GM12878 (cell line): Measurements from ENCODE around the gene FLT3LG. TPM values are rescaled to one million over a fixed set of nuclear protein-coding genes. Genes with fewer than 3 reads are reported as not detected.
A peak's percentile ranks its signal among the peaks of the same experiment; 100 is the strongest.

Source experiments
- ATAC-seq: fragments of 200-7000 bp; cut with Tn5 transposase; 3 replicates; pipeline ENCODE4 v1.9.1; 2020; ENCODE audit warnings: mild to moderate bottlenecking, moderate library complexity
- BruUV-seq: library from RNA; stranded (reverse); fragments of 400-500 nt; replicated peaks from 2 replicates; lab custom pipeline; 2021; lab: Mats Ljungman, UMichigan
- CTCF ChIA-PET: fragments of 300-600 bp; sonication (Branson Sonifier 250); formaldehyde crosslinking; extraction: SDS; loops from one replicate; lab custom pipeline; 2021; ENCODE audit warnings: inconsistent platforms; lab: Yijun Ruan, JAX
- POLR2A ChIA-PET: fragments of 350-600 bp; formaldehyde crosslinking; extraction: SDS; loops from one replicate; lab custom pipeline; 2021; ENCODE audit warnings: inconsistent platforms; lab: Charles Lee
- RAD21 ChIA-PET: fragments of 300-600 bp; sonication (Branson Sonifier 250); formaldehyde crosslinking; loops from one replicate; lab custom pipeline; 2023; ENCODE audit warnings: antibody characterized with exemption; ENCODE audit not compliant: unreplicated experiment; lab: Charles Lee
- SMC1A ChIA-PET: fragments of 300-600 bp; sonication (Branson Sonifier 250); formaldehyde crosslinking; loops from one replicate; lab custom pipeline; 2023; ENCODE audit not compliant: unreplicated experiment, uncharacterized antibody; lab: Charles Lee
- DNase-seq: peaks from one replicate; pipeline ENCODE4 v3.0.0-alpha.2; 2011; ENCODE audit warnings: low read depth, low spot score
- FAIRE-seq: peaks from 3 replicates; lab custom pipeline; 2011; peaks lifted over from hg19 to GRCh38; lab: Jason Lieb, UNC
- H2AFZ ChIP-seq: 2 replicates; pipeline ENCODE4 v1.6.0; 2011; ENCODE audit warnings: low read depth, low read length, control low read depth; ENCODE audit not compliant: control insufficient read depth
- H3K27ac ChIP-seq: 2 replicates; pipeline ENCODE4 v1.5.1; 2011; ENCODE audit warnings: control low read depth; ENCODE audit not compliant: control insufficient read depth, insufficient read depth
- H3K27me3 ChIP-seq, 2 experiments: replicated peaks in 1 of 2; 2 replicates each; pipeline versions ENCODE4 v1.6.0 to v1.6.1; 2011; ENCODE audit warnings: low read length in 1 of 2; ENCODE audit not compliant: control insufficient read depth in 2 of 2, insufficient read depth in 2 of 2
- H3K36me3 ChIP-seq, 2 experiments: 2 replicates each; pipeline ENCODE4 v1.5.1; 2011; ENCODE audit warnings: low read length in 1 of 2; ENCODE audit not compliant: control insufficient read depth in 2 of 2, insufficient read depth in 2 of 2
- H3K4me1 ChIP-seq: 2 replicates; pipeline ENCODE4 v1.6.1; 2011; ENCODE audit warnings: mild to moderate bottlenecking, low read length, moderate library complexity, mixed read lengths; ENCODE audit not compliant: control insufficient read depth, insufficient read depth
- H3K4me2 ChIP-seq: 2 replicates; pipeline ENCODE4 v1.6.0; 2011; ENCODE audit warnings: control low read depth; ENCODE audit not compliant: control insufficient read depth, insufficient read depth
- H3K4me3 ChIP-seq: fragments of 200-600 bp; sonication (generic); 2 replicates; pipeline ENCODE4 v1.5.1; 2016
- H3K79me2 ChIP-seq: 2 replicates; pipeline ENCODE4 v1.6.0; 2011; ENCODE audit warnings: low read length; ENCODE audit not compliant: control insufficient read depth, insufficient read depth
- H3K9ac ChIP-seq: 2 replicates; pipeline ENCODE4 v1.8.0; 2011; ENCODE audit warnings: low read length, control low read depth, mixed read lengths; ENCODE audit not compliant: control insufficient read depth, insufficient read depth
- H3K9me3 ChIP-seq: replicated peaks from 3 replicates; pipeline ENCODE4 v1.5.1; 2011; ENCODE audit warnings: mild to moderate bottlenecking, low read length; ENCODE audit not compliant: control insufficient read depth, insufficient read depth
- H4K20me1 ChIP-seq: 2 replicates; pipeline ENCODE4 v1.6.0; 2011; ENCODE audit not compliant: control insufficient read depth, insufficient read depth
- BACH1 ChIP-seq: fragments of 450-650 bp; IDR thresholded peaks from 2 replicates; pipeline ENCODE4 v1.6.1; 2017; ENCODE audit warnings: mild to moderate bottlenecking, borderline replicate concordance
- BHLHE40 ChIP-seq, 2 experiments: fragments of 450-650 bp in 1 of 2; IDR thresholded peaks; 2 replicates each; pipeline ENCODE4 v1.6.1; 2011 to 2017; ENCODE audit warnings: low read depth in 2 of 2, borderline replicate concordance in 1 of 2, improper control_type of control experiment in 1 of 2, low read length in 1 of 2, mild to moderate bottlenecking in 1 of 2
- BMI1 ChIP-seq: fragments of 450-650 bp; IDR thresholded peaks from 2 replicates; pipeline ENCODE4 v1.6.1; 2016; ENCODE audit warnings: mild to moderate bottlenecking, moderate library complexity, borderline replicate concordance
- CHD2 ChIP-seq: IDR thresholded peaks from 2 replicates; pipeline ENCODE4 v1.6.1; 2011; ENCODE audit warnings: low read depth, low read length, improper control_type of control experiment, borderline replicate concordance
- DPF2 ChIP-seq: fragments of 450-650 bp; IDR thresholded peaks from 2 replicates; pipeline ENCODE4 v1.6.1; 2017; ENCODE audit warnings: mild to moderate bottlenecking
- EZH2 ChIP-seq: IDR thresholded peaks from 2 replicates; pipeline ENCODE4 v1.6.1; 2012; ENCODE audit warnings: low read depth, mild to moderate bottlenecking, control low read depth, inconsistent platforms, low read length, borderline replicate concordance; ENCODE audit not compliant: control insufficient read depth
- HCFC1 ChIP-seq: fragments of 150-350 bp; IDR thresholded peaks from 2 replicates; pipeline ENCODE4 v1.6.1; 2014; ENCODE audit warnings: low read length
- IKZF2 ChIP-seq, 2 experiments: fragments of 450-650 bp; IDR thresholded peaks; 2 replicates each; pipeline ENCODE4 v1.6.1; 2017; ENCODE audit warnings: mild to moderate bottlenecking in 2 of 2, moderate library complexity in 2 of 2
- KLF5 ChIP-seq: fragments of 450-650 bp; IDR thresholded peaks from 2 replicates; pipeline ENCODE4 v1.6.1; 2014; ENCODE audit warnings: mild to moderate bottlenecking; ENCODE audit not compliant: partially characterized antibody
- MTA2 ChIP-seq: fragments of 450-650 bp; IDR thresholded peaks from 2 replicates; pipeline ENCODE4 v1.6.1; 2016; ENCODE audit warnings: low read depth, mild to moderate bottlenecking, moderate library complexity
- MXI1 ChIP-seq: fragments of 150-350 bp; IDR thresholded peaks from 2 replicates; pipeline ENCODE4 v1.6.1; 2011; ENCODE audit warnings: low read depth, mild to moderate bottlenecking, inconsistent platforms, low read length, improper control_type of control experiment
- NR2F1 ChIP-seq: fragments of 450-650 bp; conservative IDR thresholded peaks from 2 replicates; pipeline ENCODE4 v1.6.1; 2017; ENCODE audit warnings: mild to moderate bottlenecking
- RB1 ChIP-seq: fragments of 450-650 bp; formaldehyde crosslinking; IDR thresholded peaks from 2 replicates; pipeline ENCODE4 v1.6.1; 2017; ENCODE audit warnings: mild to moderate bottlenecking, borderline replicate concordance
- RBBP5 ChIP-seq: fragments of 200-600 bp; sonication (generic); conservative IDR thresholded peaks from 2 replicates; pipeline ENCODE4 v1.6.1; 2016
- SUZ12 ChIP-seq: fragments of 200-600 bp; sonication (generic); IDR thresholded peaks from one replicate; pipeline ENCODE4 v1.6.1; 2018; ENCODE audit warnings: antibody characterized with exemption, mild to moderate bottlenecking; ENCODE audit not compliant: unreplicated experiment
- TAF1 ChIP-seq: IDR thresholded peaks from 2 replicates; pipeline ENCODE4 v1.6.1; 2011; ENCODE audit warnings: mild to moderate bottlenecking, low read depth, low read length, borderline replicate concordance
- ZSCAN29 ChIP-seq: fragments of 450-650 bp; IDR thresholded peaks from 2 replicates; pipeline ENCODE4 v1.6.1; 2017; ENCODE audit warnings: mild to moderate bottlenecking, moderate library complexity
- whole genome bisulfite sequencing: methylation state at CpG from one replicate; pipeline ENCODE4 v1.1.6; 2016; ENCODE audit warnings: low lambda C conversion rate; ENCODE audit not compliant: insufficient replicate concordance, insufficient coverage; ENCODE audit errors: missing lambda C conversion rate; 5-methylcytosine and 5-hydroxymethylcytosine counted together
- in situ Hi-C: fragments of 300-500 bp; cut with MboI; formaldehyde crosslinking; loops from 9 replicates; pipeline ENCODE4 v1.14.3; 2018; ENCODE audit warnings: mixed read lengths
- intact Hi-C: fragments of 100-400 bp; cut with micrococcal nuclease; formaldehyde crosslinking; loops from one replicate; pipeline ENCODE4 v1.14.2; 2022; ENCODE audit not compliant: unreplicated experiment
- polyA plus RNA-seq, 11 experiments: library from polyadenylated mRNA; depleted of rRNA in 4 of 11; unstranded in 6 of 11; stranded (reverse) in 5 of 11; fragments of >200 nt; fragmentation: Nextera tagmentation in 4 of 11; fragmentation: Illumina TruSeq in 1 of 11; extraction: Ambion mirVana in 4 of 11; extraction: Trizol in 1 of 11; gene quantifications; 1 replicate in 1 of 11; 2 replicates in 10 of 11; pipeline versions ENCODE4 v1.2.1 to v1.2.3, GENCODE V29; 2011 to 2016; ENCODE audit warnings: inconsistent platforms in 2 of 11, missing spikeins in 2 of 11, low read depth in 1 of 11
- total RNA-seq, 4 experiments: library from RNA; depleted of rRNA in 3 of 4; stranded (reverse); fragments of >200 nt in 3 of 4; fragmentation: Illumina TruSeq in 1 of 4; extraction: Trizol in 1 of 4; gene quantifications; 2 replicates each; pipeline versions ENCODE4 v1.2.1 to v1.2.3, GENCODE V29; 2013 to 2021
- TF ChIP-seq, protein P1 (sequence below): fragments of 450-650 bp; formaldehyde crosslinking; IDR thresholded peaks from 2 replicates; pipeline ENCODE4 v1.5.0; 2022; ENCODE audit warnings: mild to moderate bottlenecking, missing genetic modification characterization
- TF ChIP-seq, protein P2 (sequence below): fragments of 450-650 bp; IDR thresholded peaks from 2 replicates; pipeline ENCODE4 v1.6.1; 2017; ENCODE audit warnings: borderline replicate concordance

The FLT3LG gene
- total and polyA plus RNA-seq, 10 of the 15 experiments (the other 5 are each of a cell fraction or from before 2014, with no cell fraction given) = 0.68 to 13.1 (median 4.3) TPM

DNA sequence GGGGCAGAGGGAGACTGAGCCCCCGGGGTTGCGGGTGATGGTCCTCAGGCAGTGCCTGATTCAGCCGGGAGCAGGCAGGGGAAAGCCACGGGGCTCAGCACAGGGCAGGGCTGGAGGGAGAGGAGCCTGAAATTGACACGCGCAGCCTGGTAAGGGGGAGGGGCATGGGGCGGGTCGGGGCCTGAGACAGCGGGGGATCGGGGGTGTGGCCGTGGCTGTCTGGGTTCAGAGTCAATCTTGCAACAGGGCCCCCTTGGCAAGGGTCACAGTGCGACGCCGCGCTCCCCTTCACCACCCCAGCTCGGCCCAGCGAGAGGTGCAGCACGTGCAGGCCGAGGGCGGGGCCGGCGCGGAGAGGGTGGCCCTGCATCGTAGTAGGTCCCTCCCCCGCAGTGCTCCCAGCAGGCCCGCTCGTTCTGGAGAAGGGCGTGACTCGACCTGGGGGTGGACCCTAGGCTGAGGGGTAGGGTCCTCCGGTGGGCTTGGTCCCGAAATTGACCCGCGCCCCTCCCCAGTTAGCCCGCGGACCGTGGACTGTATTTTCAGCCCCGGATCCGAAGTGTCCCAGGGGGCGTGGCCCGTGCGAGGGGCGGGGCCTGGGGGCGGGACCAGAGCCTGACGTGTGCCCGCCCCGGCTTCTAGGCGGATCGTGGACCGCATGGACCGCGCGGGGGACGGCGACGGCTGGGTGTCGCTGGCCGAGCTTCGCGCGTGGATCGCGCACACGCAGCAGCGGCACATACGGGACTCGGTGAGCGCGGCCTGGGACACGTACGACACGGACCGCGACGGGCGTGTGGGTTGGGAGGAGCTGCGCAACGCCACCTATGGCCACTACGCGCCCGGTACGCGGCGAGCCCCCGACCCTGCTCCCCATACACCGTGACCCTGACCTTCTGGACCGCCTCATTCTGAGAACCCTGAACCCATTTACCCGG lies 59.8 kb downstream of the FLT3LG start:
- FAIRE-seq = peak; percentile 18
- WGBS = 4% methylated on average over 52 of the region's 87 CpGs
- Histone ChIP-seq H3K27me3 (peaks cover 2 to 4% of the 10 kb centered on the region in 2 experiments; a peak in 3 of 4 replicates), H3K9me3 (no peaks in the 10 kb centered on the region), H3K4me1 (peaks cover 10% of the 10 kb centered on the region), H3K9ac (0 out of 2 replicates have a peak overlapping the region, but pooled peaks have one; percentile 27), H4K20me1 (no peaks in the 10 kb centered on the region), H3K36me3 (no peaks in the 10 kb centered on the region), H3K4me3 (peak overlapping the region; percentile 68), H3K79me2 (no peaks in the 10 kb centered on the region), H3K27ac (no peak overlapping the region), H2AFZ (peak overlapping the region; percentile 95), H3K4me2 (peak overlapping the region; percentile 98)
- POLR2A ChIA-PET = interaction anchor here (0.5 to 0.6 kb wide), 2 partner anchors 39 to 145 kb away, joined by 5 read pairs; no protein-coding TSS in a partner anchor
- BruUV-seq = no TSS peak
- SMC1A ChIA-PET = interaction anchor here (1.5 to 3.1 kb wide), 2 partner anchors 13 to 26 kb away, joined by 4 to 12 read pairs; no protein-coding TSS in a partner anchor
- CTCF ChIA-PET = interaction anchor here (1.0 to 3.5 kb wide), 11 partner anchors 13 to 116 kb away, joined by 3 to 20 read pairs (median 5); partner anchors contain the start of gene FLT3LG
- in situ Hi-C loops (no loop called here), intact Hi-C loops (no loop called here)
- RAD21 ChIA-PET = interaction anchor here (1.0 to 1.9 kb wide), 2 partner anchors 13 to 106 kb away, joined by 3 to 10 read pairs; partner anchors contain the start of gene RRAS
- peak; percentile 19 for DNase-seq
- ATAC-seq = peak; percentile 95
- TF ChIP-seq KLF5 = no peak
- peak; percentile 33; the same call in 1 of the 2 replicates for TF ChIP-seq MXI1
- no peak for TF ChIP-seq IKZF2 (IDR thresholded peaks at IDR 0.05)
- no peak for TF ChIP-seq RB1
- TF ChIP-seq BHLHE40 (IDR thresholded peaks at IDR 0.05; ENCODE audit: borderline replicate concordance in 1 of 2, low read depth in 2 of 2, low read length in 1 of 2) = peak; percentile 97 to 99
- TF ChIP-seq, protein P1, sequence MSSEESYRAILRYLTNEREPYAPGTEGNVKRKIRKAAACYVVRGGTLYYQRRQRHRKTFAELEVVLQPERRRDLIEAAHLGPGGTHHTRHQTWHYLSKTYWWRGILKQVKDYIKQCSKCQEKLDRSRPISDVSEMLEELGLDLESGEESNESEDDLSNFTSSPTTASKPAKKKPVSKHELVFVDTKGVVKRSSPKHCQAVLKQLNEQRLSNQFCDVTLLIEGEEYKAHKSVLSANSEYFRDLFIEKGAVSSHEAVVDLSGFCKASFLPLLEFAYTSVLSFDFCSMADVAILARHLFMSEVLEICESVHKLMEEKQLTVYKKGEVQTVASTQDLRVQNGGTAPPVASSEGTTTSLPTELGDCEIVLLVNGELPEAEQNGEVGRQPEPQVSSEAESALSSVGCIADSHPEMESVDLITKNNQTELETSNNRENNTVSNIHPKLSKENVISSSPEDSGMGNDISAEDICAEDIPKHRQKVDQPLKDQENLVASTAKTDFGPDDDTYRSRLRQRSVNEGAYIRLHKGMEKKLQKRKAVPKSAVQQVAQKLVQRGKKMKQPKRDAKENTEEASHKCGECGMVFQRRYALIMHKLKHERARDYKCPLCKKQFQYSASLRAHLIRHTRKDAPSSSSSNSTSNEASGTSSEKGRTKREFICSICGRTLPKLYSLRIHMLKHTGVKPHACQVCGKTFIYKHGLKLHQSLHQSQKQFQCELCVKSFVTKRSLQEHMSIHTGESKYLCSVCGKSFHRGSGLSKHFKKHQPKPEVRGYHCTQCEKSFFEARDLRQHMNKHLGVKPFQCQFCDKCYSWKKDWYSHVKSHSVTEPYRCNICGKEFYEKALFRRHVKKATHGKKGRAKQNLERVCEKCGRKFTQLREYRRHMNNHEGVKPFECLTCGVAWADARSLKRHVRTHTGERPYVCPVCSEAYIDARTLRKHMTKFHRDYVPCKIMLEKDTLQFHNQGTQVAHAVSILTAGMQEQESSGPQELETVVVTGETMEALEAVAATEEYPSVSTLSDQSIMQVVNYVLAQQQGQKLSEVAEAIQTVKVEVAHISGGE (CRISPR knock-in tag) = no peak
- TF ChIP-seq MTA2 = no peak
- 0 out of 2 replicates have a peak, but pooled peaks have one; percentile 24 for TF ChIP-seq CHD2
- TF ChIP-seq TAF1 = no peak
- TF ChIP-seq BMI1 = no peak
- TF ChIP-seq BACH1 = peak; percentile 85
- no peak for TF ChIP-seq RBBP5
- no peak for TF ChIP-seq SUZ12
- peak; percentile 72 for TF ChIP-seq NR2F1
- no peak for TF ChIP-seq HCFC1
- 0 out of 2 replicates have a peak, but pooled peaks have one; percentile 39 for TF ChIP-seq DPF2
- TF ChIP-seq, protein P2, sequence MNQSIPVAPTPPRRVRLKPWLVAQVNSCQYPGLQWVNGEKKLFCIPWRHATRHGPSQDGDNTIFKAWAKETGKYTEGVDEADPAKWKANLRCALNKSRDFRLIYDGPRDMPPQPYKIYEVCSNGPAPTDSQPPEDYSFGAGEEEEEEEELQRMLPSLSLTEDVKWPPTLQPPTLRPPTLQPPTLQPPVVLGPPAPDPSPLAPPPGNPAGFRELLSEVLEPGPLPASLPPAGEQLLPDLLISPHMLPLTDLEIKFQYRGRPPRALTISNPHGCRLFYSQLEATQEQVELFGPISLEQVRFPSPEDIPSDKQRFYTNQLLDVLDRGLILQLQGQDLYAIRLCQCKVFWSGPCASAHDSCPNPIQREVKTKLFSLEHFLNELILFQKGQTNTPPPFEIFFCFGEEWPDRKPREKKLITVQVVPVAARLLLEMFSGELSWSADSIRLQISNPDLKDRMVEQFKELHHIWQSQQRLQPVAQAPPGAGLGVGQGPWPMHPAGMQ = no peak
- peak; percentile 99 for TF ChIP-seq ZSCAN29
- no peak for TF ChIP-seq EZH2
